Endodermal cell (in vitro differentiated cells): ENCODE data around the gene HOPX. TPM values are rescaled to one million over a fixed set of nuclear protein-coding genes. Genes with fewer than 3 reads are reported as not detected.

Experiments used
- DNase-seq: peaks from one replicate; pipeline ENCODE4 v3.0.0-alpha.2; 2017
- H3K27ac ChIP-seq: 2 replicates; pipeline ENCODE4 v1.5.1; 2013; ENCODE audit warnings: mild to moderate bottlenecking, low read depth, low read length, moderate library complexity
- H3K27me3 ChIP-seq: 2 replicates; pipeline ENCODE4 v1.6.1; 2013; ENCODE audit warnings: mild to moderate bottlenecking, low read length, moderate library complexity; ENCODE audit not compliant: insufficient read depth, control insufficient read depth, poor library complexity, severe bottlenecking
- H3K36me3 ChIP-seq: 2 replicates; pipeline ENCODE4 v1.7.0; 2013; ENCODE audit warnings: mild to moderate bottlenecking, low read length, moderate library complexity; ENCODE audit not compliant: control insufficient read depth, insufficient read depth
- H3K4me1 ChIP-seq: one replicate; pipeline ENCODE4 v1.7.0; 2013; ENCODE audit warnings: low read length; ENCODE audit not compliant: control insufficient read depth, insufficient read depth
- H3K4me3 ChIP-seq: 2 replicates; pipeline ENCODE4 v1.5.1; 2013; ENCODE audit warnings: mild to moderate bottlenecking, low read length, moderate library complexity
- H3K9ac ChIP-seq: 2 replicates; pipeline ENCODE4 v1.6.1; 2013; ENCODE audit warnings: mild to moderate bottlenecking, low read length, moderate library complexity; ENCODE audit not compliant: poor library complexity, severe bottlenecking; ENCODE audit errors: extremely low read depth
- H3K9me3 ChIP-seq: 2 replicates; pipeline ENCODE4 v1.6.1; 2013; ENCODE audit warnings: mild to moderate bottlenecking, low read length, moderate library complexity; ENCODE audit not compliant: control insufficient read depth
- H3K27ac Mint-ChIP-seq: 2 replicates; pipeline ENCODE4 v1.8.0; 2020; ENCODE audit warnings: mixed read lengths
- H3K27me3 Mint-ChIP-seq: 2 replicates; pipeline ENCODE4 v1.8.0; 2021; ENCODE audit warnings: mild to moderate bottlenecking, mixed read lengths; ENCODE audit not compliant: insufficient read depth
- H3K36me3 Mint-ChIP-seq: 2 replicates; pipeline ENCODE4 v1.8.0; 2020; ENCODE audit warnings: low read depth, mixed read lengths
- H3K4me1 Mint-ChIP-seq: 2 replicates; pipeline ENCODE4 v1.8.0; 2020; ENCODE audit warnings: mixed read lengths
- H3K4me3 Mint-ChIP-seq: 2 replicates; pipeline ENCODE4 v1.8.0; 2020; ENCODE audit warnings: mild to moderate bottlenecking, moderate library complexity, mixed read lengths
- H3K9me3 Mint-ChIP-seq: 2 replicates; pipeline ENCODE4 v1.8.0; 2020; ENCODE audit warnings: mild to moderate bottlenecking, mixed read lengths
- CTCF ChIP-seq: fragments of 200-600 bp; sonication (generic); conservative IDR thresholded peaks from 2 replicates; pipeline ENCODE4 v1.5.0; 2021; ENCODE audit warnings: antibody characterized with exemption, mild to moderate bottlenecking
- WGBS, 2 experiments: methylation state at CpG; one replicate each; pipeline versions ENCODE4 v1.1.5 to v1.1.7; 2013; ENCODE audit warnings: missing lambda C conversion rate in 2 of 2, mixed read lengths in 1 of 2; ENCODE audit not compliant: insufficient coverage in 1 of 2, insufficient read length in 1 of 2; 5-methylcytosine and 5-hydroxymethylcytosine counted together
- total RNA-seq, 2 donors: library from RNA; stranded (reverse); fragmentation: NEBNext Ultra II Directional in 1 of 2; extraction: Animal tissue kit (Norgen Biotek cat#: 25700) in 1 of 2; gene quantifications; 2 replicates in 1 of 2; 3 replicates in 1 of 2; pipeline ENCODE4 v1.2.1, GENCODE V29; 2021

The HOPX gene
- total RNA-seq, 2 donors from 2014 or later = not detected

DNA sequence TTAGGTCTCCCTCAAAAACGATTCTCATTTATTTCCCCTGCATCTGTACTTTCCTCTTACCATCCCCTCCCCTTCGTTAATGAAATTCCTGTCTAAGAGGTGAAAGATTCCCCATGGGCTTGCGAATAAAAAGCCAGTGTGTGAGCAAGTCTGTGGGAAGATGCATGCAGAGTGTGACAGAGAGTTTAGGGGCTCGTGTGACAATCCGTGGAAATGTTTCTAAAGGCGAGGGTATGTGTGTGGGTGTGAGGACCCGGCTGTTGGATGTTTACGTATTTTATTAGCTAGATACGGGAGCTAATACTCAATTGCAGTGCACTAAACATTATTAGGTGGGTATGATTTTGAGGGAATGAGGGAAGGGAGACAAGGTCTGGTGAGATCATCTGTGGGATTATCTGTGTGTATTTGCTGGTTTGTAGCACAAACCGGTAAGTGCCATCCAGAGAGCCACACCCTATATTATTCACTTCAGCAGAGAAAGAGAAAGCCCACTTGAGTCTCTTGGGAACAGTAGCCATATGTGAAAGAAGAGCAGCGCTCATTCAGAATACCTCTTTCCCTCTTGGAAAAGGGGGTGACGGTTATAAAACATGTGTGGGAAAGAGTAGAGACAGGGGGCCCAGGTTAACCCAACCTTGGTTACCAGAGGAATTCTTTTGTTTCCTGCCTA, 893 bp upstream of the HOPX start:
- TF ChIP-seq CTCF = no peak
- Histone ChIP-seq H3K9ac (no peak overlapping the region), H3K27ac (no peak overlapping the region), H3K9me3 (no peaks in the 10 kb centered on the region), H3K36me3 (no peaks in the 10 kb centered on the region), H3K4me1 (peaks cover 8% of the 10 kb centered on the region), H3K4me3 (no peak overlapping the region), H3K27me3 (no peaks in the 10 kb centered on the region)
- peaks cover 8% of the 10 kb centered on the region for H3K27me3 Mint-ChIP-seq
- H3K9me3 Mint-ChIP-seq = no peaks in the 10 kb centered on the region
- H3K4me1 Mint-ChIP-seq = peaks cover 28% of the 10 kb centered on the region
- H3K36me3 Mint-ChIP-seq = no peaks in the 10 kb centered on the region
- DNase-seq = no peak
- no peak overlapping the region for H3K27ac Mint-ChIP-seq
- WGBS, 2 experiments = 71 to 77% methylated on average over 8 to 11 of the region's 12 CpGs
- H3K4me3 Mint-ChIP-seq = no peak overlapping the region

DNA sequence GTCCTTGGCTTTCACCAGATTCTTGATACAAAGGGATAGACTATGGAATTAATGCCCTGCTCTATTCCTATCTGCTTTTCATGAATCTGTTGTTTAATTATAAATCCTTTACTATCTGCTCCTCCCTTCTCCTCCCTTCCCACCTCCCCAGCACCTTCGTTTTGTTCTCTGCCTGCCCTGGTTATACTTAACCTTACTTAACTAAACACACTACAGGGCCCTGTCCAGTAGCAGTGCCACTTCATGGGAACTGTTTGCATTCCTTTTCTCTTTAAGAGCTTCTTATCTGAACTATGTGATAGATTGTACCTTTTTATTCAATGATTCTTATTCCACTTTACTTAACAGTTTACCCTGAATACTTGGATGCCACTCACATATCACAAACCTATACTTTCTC, 830 bp downstream of the HOPX start:
- no peak overlapping the region for H3K27ac Mint-ChIP-seq
- H3K9ac ChIP-seq = no peak overlapping the region
- no peak overlapping the region for H3K4me3 Mint-ChIP-seq
- H3K9me3 ChIP-seq = no peaks in the 10 kb centered on the region
- no peak overlapping the region for H3K27ac ChIP-seq
- no peaks in the 10 kb centered on the region for H3K36me3 ChIP-seq
- H3K4me1 Mint-ChIP-seq = peaks cover 26% of the 10 kb centered on the region
- H3K36me3 Mint-ChIP-seq = no peaks in the 10 kb centered on the region
- H3K4me1 ChIP-seq = peaks cover 8% of the 10 kb centered on the region
- H3K27me3 Mint-ChIP-seq = peaks cover 13% of the 10 kb centered on the region
- no peak for DNase-seq
- H3K27me3 ChIP-seq = no peaks in the 10 kb centered on the region
- 74 to 80% methylated on average over 1 of the region's 1 CpG for WGBS, 2 experiments
- TF ChIP-seq CTCF = no peak
- no peak overlapping the region for H3K4me3 ChIP-seq
- no peaks in the 10 kb centered on the region for H3K9me3 Mint-ChIP-seq

DNA sequence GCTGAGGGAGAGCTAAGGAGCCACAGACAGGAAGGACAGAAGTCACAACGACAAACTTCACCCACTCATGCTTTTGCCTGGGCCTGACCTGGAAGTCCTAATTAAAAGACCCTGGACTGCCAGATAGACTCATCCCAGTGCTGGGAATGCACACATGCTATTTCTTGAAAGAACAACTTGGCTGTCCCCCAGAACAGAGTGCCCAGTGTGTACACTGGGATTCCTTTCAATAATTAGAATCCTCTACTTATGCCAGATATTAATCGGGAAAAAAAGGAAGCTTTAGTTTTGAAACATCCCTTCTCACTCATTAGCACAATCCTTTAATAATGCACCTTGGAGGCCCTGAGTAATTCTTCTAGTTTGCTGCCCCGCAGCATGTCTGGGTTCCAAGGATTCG, 3.4 kb downstream of the HOPX start:
- Mint-ChIP-seq H3K4me1 (peaks cover 19% of the 10 kb centered on the region), H3K36me3 (no peaks in the 10 kb centered on the region), H3K4me3 (no peak overlapping the region), H3K27me3 (peaks cover 21% of the 10 kb centered on the region), H3K27ac (no peak overlapping the region), H3K9me3 (no peaks in the 10 kb centered on the region)
- H3K4me3 ChIP-seq = no peak overlapping the region
- TF ChIP-seq CTCF = no peak
- H3K36me3 ChIP-seq = no peaks in the 10 kb centered on the region
- H3K27me3 ChIP-seq = no peaks in the 10 kb centered on the region
- H3K27ac ChIP-seq = no peak overlapping the region
- no peak for DNase-seq
- no peaks in the 10 kb centered on the region for H3K9me3 ChIP-seq
- H3K9ac ChIP-seq = no peak overlapping the region
- peaks cover 8% of the 10 kb centered on the region for H3K4me1 ChIP-seq
- 68 to 89% methylated on average over 3 to 4 of the region's 4 CpGs for WGBS, 2 experiments
